Fibroblast of pulmonary artery (primary cell): Measurements from ENCODE around the gene BDNF.

Source experiments
- DNase-seq: peaks from one replicate; pipeline ENCODE4 v3.0.0-alpha.2; 2010; ENCODE audit warnings: low read depth
- H3K4me3 ChIP-seq: replicated peaks from 2 replicates; pipeline ENCODE4 v1.5.1; 2011; ENCODE audit warnings: low read depth, mild to moderate bottlenecking, control low read depth, low read length, moderate library complexity
- CTCF ChIP-seq: IDR thresholded peaks from 2 replicates; pipeline ENCODE4 v1.5.1; 2011; ENCODE audit warnings: mild to moderate bottlenecking, control low read depth, low read length, inconsistent platforms; ENCODE audit errors: missing control alignments

BDNF gene

GRCh38 chr11:27705873-27706820, 5.9 kb upstream of the BDNF start:
- peak; percentile 67 for TF ChIP-seq CTCF
- DNase-seq = peak; percentile 52
- no peak overlapping the region for H3K4me3 ChIP-seq

- no peak overlapping the region for H3K4me3 ChIP-seq
- peak; percentile 50 for DNase-seq
- TF ChIP-seq CTCF = no peak
Measured at GRCh38 chr11:27703481-27703880, 3.2 kb upstream of the BDNF start.

GRCh38 chr11:27702811-27703210, 2.6 kb upstream of the BDNF start:
- no peak overlapping the region for H3K4me3 ChIP-seq
- no peak for DNase-seq
- no peak for TF ChIP-seq CTCF

- TF ChIP-seq CTCF = peak; percentile 30
- peak overlapping the region; percentile 81 for H3K4me3 ChIP-seq
- peak; percentile 73 for DNase-seq
Measured at GRCh38 chr11:27701355-27702105, 1.3 kb upstream of the BDNF start.

GRCh38 chr11:27699926-27700350, 317 bp downstream of the BDNF start:
- no peak for TF ChIP-seq CTCF
- DNase-seq = no peak
- peak overlapping the region; percentile 81 for H3K4me3 ChIP-seq

- DNase-seq = peak; percentile 58
- TF ChIP-seq CTCF = no peak
- peak overlapping the region; percentile 81 for H3K4me3 ChIP-seq
Measured at GRCh38 chr11:27699242-27699925, 871 bp downstream of the BDNF start.
